Panc1 (cell line): Measurements from ENCODE around the gene SYNGR4.

Experiments
- POLR2AphosphoS5 ChIP-seq: IDR thresholded peaks from 2 replicates; pipeline ENCODE4 v1.6.1; 2012; ENCODE audit warnings: mild to moderate bottlenecking, low read depth, low read length, moderate library complexity
- SIN3A ChIP-seq: IDR thresholded peaks from 2 replicates; pipeline ENCODE4 v1.6.1; 2012; ENCODE audit warnings: low read depth, mild to moderate bottlenecking, low read length, moderate library complexity, borderline replicate concordance; ENCODE audit not compliant: insufficient read depth
- TF ChIP-seq, protein P1 (sequence below): fragments of 450-650 bp; IDR thresholded peaks from 2 replicates; pipeline ENCODE4 v1.5.1; 2017; ENCODE audit warnings: mild to moderate bottlenecking

DNA sequence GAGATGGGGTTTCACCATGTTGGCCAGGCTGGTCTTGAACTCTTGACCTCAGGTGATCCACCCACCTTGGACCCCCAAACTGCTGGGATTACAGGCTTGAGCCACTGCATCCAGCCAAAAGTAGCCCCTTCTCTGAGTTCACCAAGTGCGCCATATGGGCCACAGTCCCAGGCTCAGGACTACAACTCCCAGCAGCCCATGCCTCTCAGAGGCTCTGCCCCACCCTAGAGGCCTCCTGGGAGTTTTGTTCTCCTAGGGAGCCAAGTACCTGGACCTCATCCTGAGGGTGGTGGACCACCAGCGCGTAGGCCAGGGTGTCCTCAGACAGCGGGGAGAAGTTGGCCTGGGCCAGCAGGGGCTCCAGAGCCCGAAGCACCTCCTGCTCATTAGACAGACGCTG lies 19.3 kb upstream of the SYNGR4 start:
- TF ChIP-seq POLR2AphosphoS5 (no peak), SIN3A (no peak)
- TF ChIP-seq, protein P1, sequence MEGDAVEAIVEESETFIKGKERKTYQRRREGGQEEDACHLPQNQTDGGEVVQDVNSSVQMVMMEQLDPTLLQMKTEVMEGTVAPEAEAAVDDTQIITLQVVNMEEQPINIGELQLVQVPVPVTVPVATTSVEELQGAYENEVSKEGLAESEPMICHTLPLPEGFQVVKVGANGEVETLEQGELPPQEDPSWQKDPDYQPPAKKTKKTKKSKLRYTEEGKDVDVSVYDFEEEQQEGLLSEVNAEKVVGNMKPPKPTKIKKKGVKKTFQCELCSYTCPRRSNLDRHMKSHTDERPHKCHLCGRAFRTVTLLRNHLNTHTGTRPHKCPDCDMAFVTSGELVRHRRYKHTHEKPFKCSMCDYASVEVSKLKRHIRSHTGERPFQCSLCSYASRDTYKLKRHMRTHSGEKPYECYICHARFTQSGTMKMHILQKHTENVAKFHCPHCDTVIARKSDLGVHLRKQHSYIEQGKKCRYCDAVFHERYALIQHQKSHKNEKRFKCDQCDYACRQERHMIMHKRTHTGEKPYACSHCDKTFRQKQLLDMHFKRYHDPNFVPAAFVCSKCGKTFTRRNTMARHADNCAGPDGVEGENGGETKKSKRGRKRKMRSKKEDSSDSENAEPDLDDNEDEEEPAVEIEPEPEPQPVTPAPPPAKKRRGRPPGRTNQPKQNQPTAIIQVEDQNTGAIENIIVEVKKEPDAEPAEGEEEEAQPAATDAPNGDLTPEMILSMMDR = no peak
